Left lung (tissue), 10 donors: ENCODE measurements around the gene ZNF594. TPM values are rescaled to one million over a fixed set of nuclear protein-coding genes. Genes with fewer than 3 reads are reported as not detected.
A peak's percentile ranks its signal among the peaks of the same experiment; 100 is the strongest.

Experiments
- ATAC-seq: fragments of 200-7000 bp; cut with Tn5 transposase; one replicate; pipeline ENCODE4 v1.9.1; 2020; ENCODE audit warnings: moderate library complexity
- DNase-seq, 4 donors: peaks; one replicate each; pipeline ENCODE4 v3.0.0-alpha.2; 2013 to 2020
- H3K27ac ChIP-seq, 2 donors: fragments of 200-600 bp; sonication (generic) in 1 of 2; one replicate each; pipeline versions ENCODE4 v1.5.0 to v1.8.0; 2020 to 2021
- H3K27me3 ChIP-seq, 2 donors: fragments of 200-600 bp; sonication (generic) in 1 of 2; one replicate each; pipeline versions ENCODE4 v1.5.0 to v1.8.0; 2020 to 2021
- H3K36me3 ChIP-seq, 2 donors: fragments of 200-600 bp; sonication (generic) in 1 of 2; one replicate each; pipeline versions ENCODE4 v1.5.0 to v1.8.0; 2020 to 2021
- H3K4me1 ChIP-seq, 2 donors: fragments of 200-600 bp; one replicate each; pipeline ENCODE4 v1.8.0; 2021
- H3K4me3 ChIP-seq, 2 donors: fragments of 200-600 bp; sonication (generic) in 1 of 2; one replicate each; pipeline versions ENCODE4 v1.5.0 to v1.8.0; 2020 to 2021; ENCODE audit warnings: mild to moderate bottlenecking in 1 of 2
- H3K9me3 ChIP-seq, 2 donors: fragments of 200-600 bp; sonication (generic) in 1 of 2; one replicate each; pipeline versions ENCODE4 v1.5.0 to v1.8.0; 2020 to 2021
- CTCF ChIP-seq, 2 donors: fragments of 200-600 bp; sonication (generic) in 1 of 2; IDR thresholded peaks; one replicate each; pipeline versions ENCODE4 v1.5.0 to v1.8.0; 2021; ENCODE audit warnings: antibody characterized with exemption in 2 of 2
- intact Hi-C, 2 donors: fragments of 100-400 bp; cut with DNase I; formaldehyde crosslinking; loops; one replicate each; pipeline versions ENCODE4 v1.11.2 to v1.14.2; 2022
- polyA plus RNA-seq, 6 donors: library from polyadenylated mRNA; unstranded; fragments of 120-200 nt; gene quantifications; one replicate each; pipeline ENCODE4 v1.2.1, GENCODE V29; 2013; ENCODE audit not compliant: insufficient read length in 6 of 6
- total RNA-seq, 2 donors: library from RNA; stranded (reverse); fragmentation: NEBNext Ultra II Directional; extraction: Animal tissue kit (Norgen Biotek cat#: 25700); gene quantifications; one replicate each; pipeline ENCODE4 v1.2.1, GENCODE V29; 2021
- donor health status: DM: no; HTN: yes; CAD: no.
- donor health status: DM: no; HTN: no; CAD: no.

Gene ZNF594
- total and polyA plus RNA-seq, 8 donors: 6.5 to 22.5 (median 19.1) TPM

GRCh38 chr17:5210614-5211252 lies 19.1 kb upstream of the ZNF594 start:
- Histone ChIP-seq H3K9me3 (no peaks in the 10 kb centered on the region), H3K27me3 (no peaks in the 10 kb centered on the region), H3K27ac (no peak overlapping the region), H3K4me1 (peaks cover 0 to 16% of the 10 kb centered on the region in 2 donors), H3K36me3 (peaks cover 0 to 41% of the 10 kb centered on the region in 2 donors), H3K4me3 (no peak overlapping the region)
- ATAC-seq (peak; percentile 13), DNase-seq (no peak)
- intact Hi-C loops: no loop called here
- no peak for TF ChIP-seq CTCF (IDR thresholded peaks at IDR 0.05)

GRCh38 chr17:5210091-5210490 lies 18.4 kb upstream of the ZNF594 start:
- intact Hi-C loops: no loop called here
- Histone ChIP-seq H3K27ac (no peak overlapping the region), H3K4me3 (no peak overlapping the region), H3K36me3 (peaks cover 0 to 37% of the 10 kb centered on the region in 2 donors), H3K27me3 (no peaks in the 10 kb centered on the region), H3K9me3 (no peaks in the 10 kb centered on the region), H3K4me1 (peaks cover 0 to 16% of the 10 kb centered on the region in 2 donors)
- TF ChIP-seq CTCF (IDR thresholded peaks at IDR 0.05): no peak
- no peak for ATAC-seq
- DNase-seq: no peak

GRCh38 chr17:5209396-5209795 lies 17.7 kb upstream of the ZNF594 start:
- no peak for TF ChIP-seq CTCF (IDR thresholded peaks at IDR 0.05)
- peaks cover 0 to 16% of the 10 kb centered on the region in 2 donors for H3K4me1 ChIP-seq
- H3K9me3 ChIP-seq: no peaks in the 10 kb centered on the region
- no peak for ATAC-seq
- no peak overlapping the region for H3K27ac ChIP-seq
- peaks cover 0 to 30% of the 10 kb centered on the region in 2 donors for H3K36me3 ChIP-seq
- no peaks in the 10 kb centered on the region for H3K27me3 ChIP-seq
- intact Hi-C loops: no loop called here
- no peak for DNase-seq
- H3K4me3 ChIP-seq: no peak overlapping the region

- no peak overlapping the region for H3K27ac ChIP-seq
- no peaks in the 10 kb centered on the region for H3K27me3 ChIP-seq
- H3K9me3 ChIP-seq: no peaks in the 10 kb centered on the region
- intact Hi-C loops: no loop called here
- no peak overlapping the region for H3K4me3 ChIP-seq
- ATAC-seq (peak; percentile 66), DNase-seq (no peak)
- no peak for TF ChIP-seq CTCF (IDR thresholded peaks at IDR 0.05)
- no peaks in the 10 kb centered on the region for H3K36me3 ChIP-seq
- H3K4me1 ChIP-seq: no peaks in the 10 kb centered on the region
These were observed 12.2 kb upstream of the ZNF594 start for GRCh38 chr17:5203908-5204294.

- intact Hi-C loops: no loop called here
- H3K4me1 ChIP-seq: no peaks in the 10 kb centered on the region
- DNase-seq (peak in 1 of 4 donors; percentile 10), ATAC-seq (no peak)
- H3K4me3 ChIP-seq: no peak overlapping the region
- no peak for TF ChIP-seq CTCF (IDR thresholded peaks at IDR 0.05)
- H3K9me3 ChIP-seq: no peaks in the 10 kb centered on the region
- H3K36me3 ChIP-seq: no peaks in the 10 kb centered on the region
- no peak overlapping the region for H3K27ac ChIP-seq
- H3K27me3 ChIP-seq: no peaks in the 10 kb centered on the region
These were observed 11.7 kb upstream of the ZNF594 start for GRCh38 chr17:5203178-5203907.
